H1 (cell line): ENCODE results near the gene LPCAT1.

ENCODE experiments used
- ATF3 ChIP-seq: IDR thresholded peaks from 2 replicates; pipeline ENCODE4 v1.6.1; 2011; ENCODE audit warnings: low read depth, mild to moderate bottlenecking, low read length; ENCODE audit not compliant: insufficient read depth
- CTBP2 ChIP-seq: IDR thresholded peaks from 2 replicates; pipeline ENCODE4 v1.7.0; 2011; ENCODE audit warnings: borderline replicate concordance, mild to moderate bottlenecking, moderate library complexity, mixed read lengths, low read length; ENCODE audit not compliant: insufficient read depth, insufficient read length
- CTCF ChIP-seq, 3 experiments: IDR thresholded peaks; 1 replicate in 2 of 3; 2 replicates in 1 of 3; pipeline versions ENCODE4 v1.5.1 to v1.6.1; 2011; ENCODE audit warnings: low read length in 3 of 3, mild to moderate bottlenecking in 3 of 3, inconsistent platforms in 2 of 3, low read depth in 1 of 3, moderate library complexity in 1 of 3; ENCODE audit not compliant: insufficient read depth in 1 of 3; ENCODE audit errors: control extremely low read depth in 1 of 3
- JUN ChIP-seq: IDR thresholded peaks from 2 replicates; pipeline ENCODE4 v1.6.1; 2011; ENCODE audit warnings: low read depth, mild to moderate bottlenecking, improper control_type of control experiment, low read length
- KDM1A ChIP-seq: fragments of 200-600, 300-600 bp; sonication (generic); IDR thresholded peaks from 2 replicates; pipeline ENCODE4 v1.7.1; 2016; ENCODE audit warnings: mild to moderate bottlenecking, low read length, borderline replicate concordance
- KDM5A ChIP-seq: fragments of 200-600 bp; IDR thresholded peaks from 2 replicates; pipeline ENCODE4 v1.7.1; 2012; ENCODE audit warnings: mild to moderate bottlenecking, low read length, inconsistent platforms, mixed read lengths
- MAX ChIP-seq: IDR thresholded peaks from 2 replicates; pipeline ENCODE4 v1.6.1; 2012; ENCODE audit warnings: inconsistent platforms
- POLR2A ChIP-seq, 2 experiments: IDR thresholded peaks; 1 replicate in 1 of 2; 2 replicates in 1 of 2; pipeline ENCODE4 v1.6.1; 2011; ENCODE audit warnings: low read depth in 2 of 2, low read length in 2 of 2, mild to moderate bottlenecking in 2 of 2; ENCODE audit errors: control extremely low read depth in 1 of 2
- POLR2AphosphoS5 ChIP-seq: IDR thresholded peaks from 2 replicates; pipeline ENCODE4 v1.6.1; 2011; ENCODE audit warnings: low read depth, low read length
- RAD21 ChIP-seq, 2 experiments: IDR thresholded peaks in 1 of 2; conservative IDR thresholded peaks in 1 of 2; 2 replicates each; pipeline ENCODE4 v1.6.1; 2011; ENCODE audit warnings: low read depth in 2 of 2, low read length in 2 of 2, improper control_type of control experiment in 1 of 2, inconsistent platforms in 1 of 2, mild to moderate bottlenecking in 1 of 2, moderate library complexity in 1 of 2
- SIN3A ChIP-seq, 2 experiments: IDR thresholded peaks in 1 of 2; conservative IDR thresholded peaks in 1 of 2; 2 replicates each; pipeline ENCODE4 v1.6.1; 2011 to 2012; ENCODE audit warnings: low read length in 2 of 2, improper control_type of control experiment in 1 of 2, low read depth in 1 of 2, mild to moderate bottlenecking in 1 of 2
- TEAD4 ChIP-seq: IDR thresholded peaks from 2 replicates; pipeline ENCODE4 v1.6.1; 2012; ENCODE audit warnings: low read depth, low read length, inconsistent platforms, mixed read lengths
- TF ChIP-seq, protein P1 (sequence below): IDR thresholded peaks from 2 replicates; pipeline ENCODE4 v1.6.1; 2012; ENCODE audit warnings: low read length, inconsistent platforms

DNA sequence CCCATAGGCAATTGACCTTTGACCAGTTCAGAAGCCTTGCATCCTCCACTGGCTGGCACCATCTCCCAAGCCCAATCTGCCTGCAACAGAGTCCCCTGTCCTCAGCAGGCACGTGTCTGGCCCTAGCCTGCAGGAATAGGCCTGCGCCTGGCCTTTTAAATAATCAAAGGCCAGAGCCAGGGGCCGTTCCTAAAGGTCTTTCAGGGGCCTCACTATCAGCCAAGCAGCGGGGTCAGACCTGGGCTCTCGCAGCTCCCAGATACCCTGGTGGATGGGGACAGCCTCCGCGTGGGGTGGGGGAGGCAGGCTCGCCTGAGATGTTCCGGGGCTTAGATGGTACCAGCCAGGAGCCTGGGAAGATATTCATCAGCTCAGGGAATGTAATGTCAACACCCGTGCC, 111.1 kb downstream of the LPCAT1 start:
- TF ChIP-seq KDM5A (no peak), ATF3 (no peak), MAX (no peak), CTCF (IDR thresholded peaks at IDR 0.05; ENCODE audit: control extremely low read depth in 1 of 3, insufficient read depth in 1 of 3, low read depth in 1 of 3, low read length in 3 of 3) (no peak), RAD21 (IDR thresholded peaks at IDR 0.05 in 1 of 2, conservative IDR thresholded peaks at IDR 0.05 in 1 of 2; ENCODE audit: low read depth in 2 of 2, low read length in 2 of 2) (no peak), POLR2A (IDR thresholded peaks at IDR 0.05; ENCODE audit: control extremely low read depth in 1 of 2, low read depth in 2 of 2, low read length in 2 of 2) (no peak), JUN (no peak), CTBP2 (no peak), KDM1A (no peak), TEAD4 (no peak), SIN3A (conservative IDR thresholded peaks at IDR 0.05 in 1 of 2, IDR thresholded peaks at IDR 0.05 in 1 of 2; ENCODE audit: low read depth in 1 of 2, low read length in 2 of 2) (no peak), POLR2AphosphoS5 (no peak)
- TF ChIP-seq, protein P1, sequence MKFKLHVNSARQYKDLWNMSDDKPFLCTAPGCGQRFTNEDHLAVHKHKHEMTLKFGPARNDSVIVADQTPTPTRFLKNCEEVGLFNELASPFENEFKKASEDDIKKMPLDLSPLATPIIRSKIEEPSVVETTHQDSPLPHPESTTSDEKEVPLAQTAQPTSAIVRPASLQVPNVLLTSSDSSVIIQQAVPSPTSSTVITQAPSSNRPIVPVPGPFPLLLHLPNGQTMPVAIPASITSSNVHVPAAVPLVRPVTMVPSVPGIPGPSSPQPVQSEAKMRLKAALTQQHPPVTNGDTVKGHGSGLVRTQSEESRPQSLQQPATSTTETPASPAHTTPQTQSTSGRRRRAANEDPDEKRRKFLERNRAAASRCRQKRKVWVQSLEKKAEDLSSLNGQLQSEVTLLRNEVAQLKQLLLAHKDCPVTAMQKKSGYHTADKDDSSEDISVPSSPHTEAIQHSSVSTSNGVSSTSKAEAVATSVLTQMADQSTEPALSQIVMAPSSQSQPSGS = no peak
